Thyroid gland (tissue), 4 donors: ENCODE data around the gene CXCR6. TPM values are rescaled to one million over a fixed set of nuclear protein-coding genes. Genes with fewer than 3 reads are reported as not detected.

Source experiments
- DNase-seq, 2 donors: peaks; one replicate each; pipeline ENCODE4 v3.0.0-alpha.2; 2019
- H3K27ac ChIP-seq, 3 donors: fragments of 200-600 bp; sonication (generic); 1 replicate in 2 of 3; 2 replicates in 1 of 3; pipeline ENCODE4 v1.5.1; 2016 to 2019; ENCODE audit warnings: mild to moderate bottlenecking in 1 of 3, moderate library complexity in 1 of 3
- H3K27me3 ChIP-seq: fragments of 200-600 bp; sonication (generic); one replicate; pipeline ENCODE4 v1.5.1; 2019
- H3K36me3 ChIP-seq, 2 donors: fragments of 200-600 bp; sonication (generic); one replicate each; pipeline ENCODE4 v1.5.1; 2016 to 2019
- H3K4me1 ChIP-seq, 2 donors: fragments of 200-600 bp; sonication (generic); one replicate each; pipeline ENCODE4 v1.5.1; 2017 to 2019
- H3K4me3 ChIP-seq, 3 donors: fragments of 200-600 bp; sonication (generic); replicated peaks in 1 of 3; 1 replicate in 2 of 3; 2 replicates in 1 of 3; pipeline ENCODE4 v1.5.1; 2016; ENCODE audit warnings: mild to moderate bottlenecking in 1 of 3
- H3K9me3 ChIP-seq: fragments of 200-600 bp; sonication (generic); one replicate; pipeline ENCODE4 v1.5.1; 2017
- CTCF ChIP-seq, 6 experiments: fragments of 200-600 bp in 3 of 6; fragments of 450-650 bp in 3 of 6; sonication (generic) in 3 of 6; IDR thresholded peaks; one replicate each; pipeline ENCODE4 v1.5.1; 2016 to 2019; ENCODE audit warnings: antibody characterized with exemption in 6 of 6, mild to moderate bottlenecking in 2 of 6, inconsistent platforms in 1 of 6, moderate library complexity in 1 of 6
- POLR2A ChIP-seq, 2 donors: fragments of 450-650 bp; IDR thresholded peaks; one replicate each; pipeline ENCODE4 v1.6.1; 2017; ENCODE audit warnings: antibody characterized with exemption in 2 of 2, mild to moderate bottlenecking in 2 of 2, moderate library complexity in 1 of 2
- WGBS, 2 donors: methylation state at CpG; one replicate each; pipeline ENCODE4 v1.1.5; 2017; 5-methylcytosine and 5-hydroxymethylcytosine counted together
- intact Hi-C: fragments of 100-400 bp; cut with DNase I; formaldehyde crosslinking; loops from one replicate; pipeline ENCODE4 v1.15.1; 2023
- total RNA-seq, 4 donors: library from RNA; depleted of rRNA; stranded (reverse); fragments of >200 nt; gene quantifications; one replicate each; pipeline ENCODE4 v1.2.3, GENCODE V29; 2016

Gene CXCR6
- total RNA-seq, 4 donors from 2014 or later = 2.1 to 4.4 (median 3.4) TPM

- Histone ChIP-seq H3K4me1 (peaks cover 0 to 4% of the 10 kb centered on the region in 2 donors), H3K36me3 (no peaks in the 10 kb centered on the region), H3K4me3 (no peak overlapping the region), H3K9me3 (no peaks in the 10 kb centered on the region), H3K27ac (no peak overlapping the region), H3K27me3 (no peaks in the 10 kb centered on the region)
- TF ChIP-seq CTCF (IDR thresholded peaks at IDR 0.05) = no peak
- no peak for DNase-seq
- intact Hi-C loops = no loop called here
- WGBS, 2 donors = 72 to 84% methylated on average over 4 of the region's 4 CpGs
Measured at GRCh38 chr3:45910892-45911291, 32.4 kb upstream of the CXCR6 start.

- Histone ChIP-seq H3K4me1 (peaks cover 0 to 9% of the 10 kb centered on the region in 2 donors), H3K27me3 (no peaks in the 10 kb centered on the region), H3K36me3 (no peaks in the 10 kb centered on the region), H3K4me3 (no peak overlapping the region), H3K9me3 (no peaks in the 10 kb centered on the region), H3K27ac (no peak overlapping the region)
- no peak for DNase-seq
- TF ChIP-seq POLR2A (IDR thresholded peaks at IDR 0.05) (no peak), CTCF (IDR thresholded peaks at IDR 0.05) (no peak)
- 95 to 96% methylated on average over 11 of the region's 11 CpGs for WGBS, 2 donors
- intact Hi-C loops = no loop called here
Measured at GRCh38 chr3:45911511-45912226, 31.6 kb upstream of the CXCR6 start.

- Histone ChIP-seq H3K27ac (no peak overlapping the region), H3K9me3 (no peaks in the 10 kb centered on the region), H3K4me3 (no peak overlapping the region), H3K27me3 (no peaks in the 10 kb centered on the region), H3K4me1 (peaks cover 0 to 9% of the 10 kb centered on the region in 2 donors), H3K36me3 (no peaks in the 10 kb centered on the region)
- WGBS, 2 donors = 83 to 95% methylated on average over 6 of the region's 6 CpGs
- DNase-seq = no peak
- intact Hi-C loops = no loop called here
- no peak for TF ChIP-seq POLR2A (IDR thresholded peaks at IDR 0.05)
- no peak for TF ChIP-seq CTCF (IDR thresholded peaks at IDR 0.05)
Measured at GRCh38 chr3:45912435-45912834, 30.8 kb upstream of the CXCR6 start.

GRCh38 chr3:45914362-45915058 is 28.8 kb upstream of the CXCR6 start:
- H3K27me3 ChIP-seq = no peaks in the 10 kb centered on the region
- TF ChIP-seq CTCF (IDR thresholded peaks at IDR 0.05) (no peak), POLR2A (IDR thresholded peaks at IDR 0.05) (no peak)
- H3K27ac ChIP-seq = no peak overlapping the region
- H3K4me1 ChIP-seq = peaks cover 0 to 9% of the 10 kb centered on the region in 2 donors
- intact Hi-C loops = no loop called here
- H3K36me3 ChIP-seq = peaks cover 9 to 11% of the 10 kb centered on the region in 2 donors
- DNase-seq = no peak
- H3K4me3 ChIP-seq = no peak overlapping the region
- WGBS, 2 donors = 93 to 94% methylated on average over 7 of the region's 7 CpGs
- no peaks in the 10 kb centered on the region for H3K9me3 ChIP-seq

- H3K36me3 ChIP-seq = peaks cover 9 to 14% of the 10 kb centered on the region in 2 donors
- WGBS, 2 donors = 85 to 88% methylated on average over 9 of the region's 9 CpGs
- H3K27me3 ChIP-seq = no peaks in the 10 kb centered on the region
- no peak for DNase-seq
- no peaks in the 10 kb centered on the region for H3K9me3 ChIP-seq
- intact Hi-C loops = no loop called here
- H3K4me1 ChIP-seq = peaks cover 0 to 9% of the 10 kb centered on the region in 2 donors
- TF ChIP-seq POLR2A (IDR thresholded peaks at IDR 0.05) = no peak
- no peak for TF ChIP-seq CTCF (IDR thresholded peaks at IDR 0.05)
- H3K27ac ChIP-seq = no peak overlapping the region
- no peak overlapping the region for H3K4me3 ChIP-seq
Measured at GRCh38 chr3:45915059-45915439, 28.2 kb upstream of the CXCR6 start.
